Measurements from ENCODE around the gene FERMT2.

DNA sequence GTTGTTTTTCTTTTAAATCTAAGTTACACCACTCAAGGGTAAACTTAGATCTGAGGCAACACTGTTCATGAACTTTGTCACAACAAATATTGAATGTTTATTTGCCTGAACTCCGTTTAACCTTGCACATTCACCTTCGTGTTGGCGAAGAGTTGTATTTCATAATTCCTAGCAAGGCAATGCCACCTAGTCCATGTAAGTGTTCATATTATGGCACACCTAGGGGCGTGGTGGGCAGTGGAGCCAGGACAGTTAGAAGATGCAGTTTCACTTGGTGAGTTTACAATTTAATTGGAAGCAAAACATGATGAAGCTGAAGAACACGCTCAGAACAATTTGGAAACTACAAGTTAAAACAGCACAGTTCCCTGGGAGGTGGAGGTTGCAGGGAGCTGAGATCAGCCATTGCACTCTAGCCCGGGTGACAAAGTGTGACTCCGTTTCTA lies 129.0 kb downstream of the FERMT2 start:
- no peak for TF ChIP-seq USF2 (IDR thresholded peaks at IDR 0.05)
- no peak for TF ChIP-seq CTCF (IDR thresholded peaks at IDR 0.05)
- no peak for TF ChIP-seq MAZ (IDR thresholded peaks at IDR 0.05; ENCODE audit: borderline replicate concordance, low read depth, low read length)
- TF ChIP-seq POLR2A (IDR thresholded peaks at IDR 0.05; ENCODE audit: low read length): no peak
- TF ChIP-seq BHLHE40 (IDR thresholded peaks at IDR 0.05; ENCODE audit: low read depth, low read length): no peak
- TF ChIP-seq RAD21 (conservative IDR thresholded peaks at IDR 0.05 in 1 of 2, IDR thresholded peaks at IDR 0.05 in 1 of 2): no peak
- TF ChIP-seq ZFP36 (IDR thresholded peaks at IDR 0.05; ENCODE audit: borderline replicate concordance, partially characterized antibody): no peak
- no peak for TF ChIP-seq GATA3 (IDR thresholded peaks at IDR 0.05; ENCODE audit: borderline replicate concordance)
